ENCODE results near the gene ARHGEF33. TPM values are rescaled to one million over a fixed set of nuclear protein-coding genes. Genes with fewer than 3 reads are reported as not detected.

ARHGEF33 gene
- total and polyA plus RNA-seq, 2 experiments from 2014 or later = 0.27 to 0.31 TPM

DNA sequence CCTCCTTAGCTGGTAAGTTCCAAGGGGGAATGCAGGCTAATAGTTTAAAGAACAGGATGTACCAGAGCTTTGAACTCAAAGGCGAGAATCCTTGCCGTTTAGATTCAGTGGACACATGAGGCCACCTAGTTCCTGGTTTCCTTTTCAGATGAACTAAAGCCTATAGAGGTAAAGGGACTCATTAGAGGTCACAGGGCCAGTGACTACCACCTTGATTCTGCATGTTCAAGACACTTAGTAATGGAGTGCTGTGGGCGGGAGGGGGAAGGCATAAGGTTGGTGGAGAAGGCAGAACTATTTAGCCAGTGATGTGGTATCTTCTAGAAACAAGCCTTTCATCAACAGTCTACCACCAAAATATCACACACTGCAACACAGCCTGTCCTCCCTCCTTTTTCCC, 47.9 kb downstream of the ARHGEF33 start:
- H2AFZ ChIP-seq = no peak overlapping the region
- H3K9me2 ChIP-seq (replicated peaks; ENCODE audit: insufficient read depth) = no peaks in the 10 kb centered on the region
- H3K79me2 ChIP-seq = no peaks in the 10 kb centered on the region
- 87% methylated on average over 3 of the region's 3 CpGs for WGBS (ENCODE audit: low lambda C conversion rate, missing lambda C conversion rate)
- H3K4me1 ChIP-seq (ENCODE audit: insufficient read depth) = peaks cover 4% of the 10 kb centered on the region
- TF ChIP-seq, protein P1, sequence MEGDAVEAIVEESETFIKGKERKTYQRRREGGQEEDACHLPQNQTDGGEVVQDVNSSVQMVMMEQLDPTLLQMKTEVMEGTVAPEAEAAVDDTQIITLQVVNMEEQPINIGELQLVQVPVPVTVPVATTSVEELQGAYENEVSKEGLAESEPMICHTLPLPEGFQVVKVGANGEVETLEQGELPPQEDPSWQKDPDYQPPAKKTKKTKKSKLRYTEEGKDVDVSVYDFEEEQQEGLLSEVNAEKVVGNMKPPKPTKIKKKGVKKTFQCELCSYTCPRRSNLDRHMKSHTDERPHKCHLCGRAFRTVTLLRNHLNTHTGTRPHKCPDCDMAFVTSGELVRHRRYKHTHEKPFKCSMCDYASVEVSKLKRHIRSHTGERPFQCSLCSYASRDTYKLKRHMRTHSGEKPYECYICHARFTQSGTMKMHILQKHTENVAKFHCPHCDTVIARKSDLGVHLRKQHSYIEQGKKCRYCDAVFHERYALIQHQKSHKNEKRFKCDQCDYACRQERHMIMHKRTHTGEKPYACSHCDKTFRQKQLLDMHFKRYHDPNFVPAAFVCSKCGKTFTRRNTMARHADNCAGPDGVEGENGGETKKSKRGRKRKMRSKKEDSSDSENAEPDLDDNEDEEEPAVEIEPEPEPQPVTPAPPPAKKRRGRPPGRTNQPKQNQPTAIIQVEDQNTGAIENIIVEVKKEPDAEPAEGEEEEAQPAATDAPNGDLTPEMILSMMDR (IDR thresholded peaks at IDR 0.05; ENCODE audit: poor library complexity) = no peak
- no peak for TF ChIP-seq EZH2phosphoT487 (IDR thresholded peaks at IDR 0.05; ENCODE audit: low read depth, severe bottlenecking, unreplicated experiment)
- no peak for TF ChIP-seq EZH2 (IDR thresholded peaks at IDR 0.05; ENCODE audit: borderline replicate concordance)
- H3K9me3 ChIP-seq (ENCODE audit: low read depth) = no peaks in the 10 kb centered on the region
- no peaks in the 10 kb centered on the region for H3K36me3 ChIP-seq (replicated peaks; ENCODE audit: insufficient read depth, low read depth)
- no peak for DNase-seq (ENCODE audit: low spot score)
- no peak overlapping the region for H3K4me2 ChIP-seq
- no peak overlapping the region for H3K4me3 ChIP-seq
- no peak overlapping the region for H3K27ac ChIP-seq
- H4K20me1 ChIP-seq (ENCODE audit: insufficient read depth, poor library complexity, severe bottlenecking) = no peaks in the 10 kb centered on the region
- no peaks in the 10 kb centered on the region for H3K27me3 ChIP-seq

DNA sequence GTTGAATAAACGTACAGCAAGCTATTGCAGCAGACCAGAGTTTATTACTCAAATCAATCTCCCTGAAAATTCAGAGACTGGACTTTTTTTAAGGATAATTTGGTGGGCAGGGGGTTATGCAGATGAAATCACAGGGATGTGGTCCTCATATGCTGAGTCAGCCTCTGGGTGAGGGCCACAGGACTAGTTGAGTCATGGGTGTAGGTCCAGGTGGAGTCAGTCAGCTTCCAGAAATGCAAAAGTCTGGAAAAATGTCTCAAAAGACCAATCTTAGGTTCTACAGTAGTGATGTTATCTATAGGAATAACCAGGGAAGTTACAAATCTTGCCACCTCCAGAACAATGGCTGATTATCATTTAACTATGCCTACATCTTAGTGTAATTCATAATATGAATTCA, 51.1 kb downstream of the ARHGEF33 start:
- 89% methylated on average over 1 of the region's 1 CpG for whole genome bisulfite sequencing (ENCODE audit: low lambda C conversion rate, missing lambda C conversion rate)
- H4K20me1 ChIP-seq (ENCODE audit: insufficient read depth, poor library complexity, severe bottlenecking) = no peaks in the 10 kb centered on the region

DNA sequence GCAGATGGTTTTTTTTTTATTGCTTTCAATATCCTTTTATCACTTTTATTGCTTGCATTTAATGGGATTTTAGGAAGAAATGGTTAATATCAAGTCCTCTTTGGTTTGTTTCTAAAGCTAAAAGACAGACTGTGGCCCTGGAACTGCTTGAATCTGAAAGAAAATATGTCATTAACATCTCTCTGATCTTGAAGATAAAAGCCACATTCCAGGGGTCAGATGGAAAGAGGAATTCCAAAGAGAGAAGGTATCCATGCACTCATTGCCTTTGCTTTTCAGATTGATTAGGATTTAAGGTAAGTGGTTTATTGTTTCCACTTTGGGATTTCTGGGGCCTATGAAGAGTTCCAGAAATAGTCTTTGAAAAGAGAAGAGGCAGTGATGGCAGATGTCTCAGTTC, 54.1 kb downstream of the ARHGEF33 start:
- Histone ChIP-seq H3K4me3 (no peak overlapping the region), H4K20me1 (ENCODE audit: insufficient read depth, poor library complexity, severe bottlenecking) (no peaks in the 10 kb centered on the region), H3K79me2 (no peaks in the 10 kb centered on the region), H3K4me2 (no peak overlapping the region), H3K9me3 (ENCODE audit: low read depth) (no peaks in the 10 kb centered on the region), H3K9me2 (replicated peaks; ENCODE audit: insufficient read depth) (no peaks in the 10 kb centered on the region), H3K4me1 (ENCODE audit: insufficient read depth) (no peaks in the 10 kb centered on the region), H3K27ac (no peak overlapping the region), H3K36me3 (replicated peaks; ENCODE audit: insufficient read depth, low read depth) (no peaks in the 10 kb centered on the region), H3K27me3 (no peaks in the 10 kb centered on the region), H2AFZ (no peak overlapping the region)
- no peak for DNase-seq (ENCODE audit: low spot score)
- no peak for TF ChIP-seq EZH2 (IDR thresholded peaks at IDR 0.05; ENCODE audit: borderline replicate concordance)
- TF ChIP-seq, protein P1 (IDR thresholded peaks at IDR 0.05; ENCODE audit: poor library complexity) = no peak
- TF ChIP-seq EZH2phosphoT487 (IDR thresholded peaks at IDR 0.05; ENCODE audit: low read depth, severe bottlenecking, unreplicated experiment) = no peak

More for the DNA sequence above, 51.1 kb downstream of the ARHGEF33 start:
- TF ChIP-seq EZH2 (IDR thresholded peaks at IDR 0.05; ENCODE audit: borderline replicate concordance) = no peak
- TF ChIP-seq, protein P1 (IDR thresholded peaks at IDR 0.05; ENCODE audit: poor library complexity) = no peak
- TF ChIP-seq EZH2phosphoT487 (IDR thresholded peaks at IDR 0.05; ENCODE audit: low read depth, severe bottlenecking, unreplicated experiment) = no peak
- DNase-seq (ENCODE audit: low spot score) = no peak
- H2AFZ ChIP-seq = no peak overlapping the region
- no peaks in the 10 kb centered on the region for H3K79me2 ChIP-seq
- H3K4me3 ChIP-seq = no peak overlapping the region
- no peaks in the 10 kb centered on the region for H3K36me3 ChIP-seq (replicated peaks; ENCODE audit: insufficient read depth, low read depth)
- H3K4me1 ChIP-seq (ENCODE audit: insufficient read depth) = no peaks in the 10 kb centered on the region
- H3K27ac ChIP-seq = no peak overlapping the region
- no peaks in the 10 kb centered on the region for H3K27me3 ChIP-seq
- H3K9me3 ChIP-seq (ENCODE audit: low read depth) = no peaks in the 10 kb centered on the region
- H3K9me2 ChIP-seq (replicated peaks; ENCODE audit: insufficient read depth) = no peaks in the 10 kb centered on the region
- H3K4me2 ChIP-seq = no peak overlapping the region

DNA sequence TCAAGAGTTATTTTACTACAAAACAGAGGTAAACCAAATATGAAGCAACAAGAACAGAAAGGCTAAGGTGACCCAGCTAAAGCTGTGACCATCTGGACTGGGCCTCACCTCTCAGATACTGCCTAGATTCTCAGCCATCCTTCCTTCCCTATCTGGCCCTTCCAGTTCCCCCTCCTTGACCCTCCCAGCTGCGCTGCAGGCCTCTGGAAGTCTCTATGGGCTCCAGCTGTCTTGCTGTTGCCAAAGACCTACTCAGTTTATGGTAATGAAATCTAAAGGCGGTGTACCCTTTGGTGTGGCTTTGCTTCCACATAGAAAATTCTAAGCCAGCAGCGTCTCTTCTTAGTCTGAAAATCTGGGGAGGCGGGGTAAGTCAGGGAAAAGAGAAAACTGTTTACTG, 55.7 kb downstream of the ARHGEF33 start:
- Histone ChIP-seq H2AFZ (no peak overlapping the region), H3K27me3 (no peaks in the 10 kb centered on the region), H4K20me1 (ENCODE audit: insufficient read depth, poor library complexity, severe bottlenecking) (no peaks in the 10 kb centered on the region), H3K9me3 (ENCODE audit: low read depth) (no peaks in the 10 kb centered on the region), H3K79me2 (no peaks in the 10 kb centered on the region), H3K27ac (no peak overlapping the region), H3K9me2 (replicated peaks; ENCODE audit: insufficient read depth) (no peaks in the 10 kb centered on the region), H3K36me3 (replicated peaks; ENCODE audit: insufficient read depth, low read depth) (no peaks in the 10 kb centered on the region), H3K4me3 (no peak overlapping the region), H3K4me1 (ENCODE audit: insufficient read depth) (no peaks in the 10 kb centered on the region), H3K4me2 (no peak overlapping the region)
- WGBS (ENCODE audit: low lambda C conversion rate, missing lambda C conversion rate) = 91% methylated on average over 4 of the region's 4 CpGs
- TF ChIP-seq EZH2phosphoT487 (IDR thresholded peaks at IDR 0.05; ENCODE audit: low read depth, severe bottlenecking, unreplicated experiment) = no peak
- TF ChIP-seq, protein P1 (IDR thresholded peaks at IDR 0.05; ENCODE audit: poor library complexity) = no peak
- no peak for TF ChIP-seq EZH2 (IDR thresholded peaks at IDR 0.05; ENCODE audit: borderline replicate concordance)
- DNase-seq (ENCODE audit: low spot score) = no peak

Data from hepatocyte (in vitro differentiated cells).